Renal cortical epithelial cell (primary cell): Measurements from ENCODE around the gene MAPK14. TPM values are rescaled to one million over a fixed set of nuclear protein-coding genes. Genes with fewer than 3 reads are reported as not detected.
"Not testable (repeated sequence)": the region's sequence is repeated elsewhere in the genome, so short reads cannot be mapped to it uniquely, and the experiment has no call there.

Source experiments
- DNase-seq: peaks from one replicate; pipeline ENCODE4 v3.0.0-alpha.2; 2011; ENCODE audit warnings: low read depth
- total RNA-seq: library from RNA; depleted of rRNA; stranded (reverse); fragments of >200 nt; gene quantifications from 2 replicates; pipeline ENCODE4 v1.2.3, GENCODE V29; 2014

The MAPK14 gene
- total RNA-seq, 1 donor from 2014 or later = 86.7 TPM

GRCh38 chr6:36068586-36068985 is 41.0 kb downstream of the MAPK14 start:
- no peak for DNase-seq

DNA sequence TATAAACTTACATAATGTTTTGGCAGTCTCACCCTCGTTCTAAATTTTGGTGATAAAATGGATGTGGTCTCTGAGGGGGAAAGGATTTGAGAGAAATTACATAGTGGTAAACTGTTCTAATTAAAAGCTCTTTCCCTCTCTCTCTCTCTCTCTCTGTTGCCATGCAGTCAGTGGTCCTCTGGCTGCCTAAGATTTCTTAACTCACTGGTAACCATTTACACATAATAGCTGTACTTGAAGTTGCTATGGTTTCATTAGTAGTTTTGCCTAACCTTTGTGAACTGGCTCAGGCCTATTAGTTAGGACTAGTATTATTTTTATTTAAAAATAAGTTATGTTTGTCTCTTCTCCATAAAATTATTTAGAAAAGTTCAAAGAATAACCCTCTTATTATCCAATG is 42.0 kb downstream of the MAPK14 start:
- peak; percentile 41 for DNase-seq

- DNase-seq = no peak
These were observed 42.6 kb downstream of the MAPK14 start for GRCh38 chr6:36070252-36070651.

DNA sequence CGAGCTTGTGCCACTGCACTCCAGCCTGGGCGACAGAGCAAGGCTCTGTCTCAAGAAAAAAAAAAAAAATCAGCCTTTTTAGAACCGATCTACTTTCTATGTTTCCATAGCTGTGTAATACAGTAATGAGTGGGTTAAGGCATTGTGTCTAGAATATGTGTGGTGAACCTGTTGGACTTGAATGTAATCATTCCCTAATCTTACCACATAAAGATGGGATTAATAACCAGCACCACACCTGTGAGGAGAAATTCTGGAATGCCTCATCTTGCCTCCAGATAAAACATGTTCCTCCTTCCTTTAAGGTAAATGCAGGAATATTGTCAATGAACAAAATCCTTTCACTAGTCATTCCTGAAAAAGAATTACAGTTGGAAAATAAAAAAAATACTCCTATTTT is 43.7 kb downstream of the MAPK14 start:
- DNase-seq = no peak

DNA sequence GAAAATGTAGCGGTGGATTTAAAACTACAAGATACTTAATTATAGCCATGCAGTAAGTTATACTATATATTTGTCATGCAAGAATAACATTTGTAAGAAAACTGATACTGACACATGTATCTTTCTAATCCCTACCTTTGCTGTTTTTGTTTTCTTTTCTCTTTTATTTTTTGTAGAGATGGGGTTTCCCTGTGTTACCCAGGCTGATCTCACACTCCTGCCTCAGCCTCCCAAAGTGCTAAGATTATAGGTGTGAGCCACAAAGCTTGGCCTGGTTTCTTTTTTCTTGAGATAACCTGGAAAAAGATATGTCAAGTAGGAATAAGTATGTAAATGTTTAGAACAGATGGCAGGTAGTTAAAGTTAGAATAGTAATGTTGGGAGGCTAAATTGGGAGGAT is 44.1 kb downstream of the MAPK14 start:
- no peak for DNase-seq

- no peak for DNase-seq
These were observed 45.1 kb downstream of the MAPK14 start for GRCh38 chr6:36072681-36073080.

GRCh38 chr6:36073587-36073986 is 46.0 kb downstream of the MAPK14 start:
- no peak for DNase-seq

- no peak for DNase-seq
These were observed 48.0 kb downstream of the MAPK14 start for GRCh38 chr6:36075656-36076055.

DNA sequence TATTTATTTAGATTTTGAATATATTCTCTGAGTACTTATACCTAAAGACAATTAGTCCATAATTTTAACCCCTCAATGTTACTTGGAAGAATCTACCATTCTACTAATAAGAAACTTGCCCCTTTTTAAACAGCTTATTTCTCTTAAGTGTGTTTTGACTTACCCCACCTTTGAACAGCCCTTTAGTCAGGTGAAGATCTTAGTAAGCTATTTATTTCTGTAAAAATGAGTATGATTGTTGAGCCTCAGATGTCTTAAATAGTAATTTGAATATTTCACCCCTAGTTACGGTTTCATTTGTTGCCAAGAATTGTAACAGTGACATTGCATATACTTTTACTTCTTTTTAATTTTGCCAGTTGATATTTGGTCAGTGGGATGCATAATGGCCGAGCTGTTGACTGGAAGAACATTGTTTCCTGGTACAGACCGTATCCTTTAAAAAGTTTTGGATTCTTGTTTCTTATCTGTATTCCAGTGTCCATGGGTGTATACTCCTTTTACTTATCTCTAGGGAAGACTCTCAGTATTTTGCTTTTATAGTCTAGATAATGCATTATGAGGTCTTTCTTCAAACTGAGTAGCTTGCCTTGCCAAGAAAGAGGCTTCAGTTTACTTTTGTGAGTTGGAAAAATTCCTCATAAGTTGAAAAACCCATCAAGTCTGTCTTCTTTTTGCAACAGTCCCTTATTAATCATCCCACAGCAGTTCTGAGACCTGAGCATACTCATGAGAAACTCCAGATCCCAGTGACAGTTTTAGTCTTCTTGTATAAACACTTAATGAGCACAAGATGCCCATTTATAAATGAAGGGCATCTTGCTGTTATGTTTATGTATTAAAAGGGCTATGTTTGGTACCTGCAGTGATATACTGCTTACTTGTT is 48.8 kb downstream of the MAPK14 start:
- no peak for DNase-seq

GRCh38 chr6:36078159-36078558 is 50.6 kb downstream of the MAPK14 start:
- peak; percentile 68 for DNase-seq

DNA sequence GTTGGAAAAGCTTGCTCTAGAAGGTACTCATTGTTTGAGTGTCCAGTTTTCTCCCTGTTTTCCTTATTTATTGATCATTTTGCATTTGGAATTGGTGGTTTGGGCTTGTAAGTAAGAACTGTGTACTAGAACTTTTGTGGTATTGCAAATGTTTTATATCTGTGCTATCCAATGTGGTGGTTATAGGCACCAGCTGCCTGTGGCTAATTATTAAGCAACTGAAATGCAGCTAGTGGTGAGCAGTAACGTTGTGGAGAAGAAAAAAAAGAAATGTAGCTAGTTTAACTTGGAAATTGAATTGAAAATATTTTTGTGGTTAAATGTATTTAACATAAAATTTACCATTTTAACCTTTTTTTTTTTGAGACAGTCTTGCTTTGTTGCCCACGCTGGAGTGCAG is 52.0 kb downstream of the MAPK14 start:
- DNase-seq = peak; percentile 65

GRCh38 chr6:36082318-36082717 is 54.7 kb downstream of the MAPK14 start:
- no peak for DNase-seq

DNA sequence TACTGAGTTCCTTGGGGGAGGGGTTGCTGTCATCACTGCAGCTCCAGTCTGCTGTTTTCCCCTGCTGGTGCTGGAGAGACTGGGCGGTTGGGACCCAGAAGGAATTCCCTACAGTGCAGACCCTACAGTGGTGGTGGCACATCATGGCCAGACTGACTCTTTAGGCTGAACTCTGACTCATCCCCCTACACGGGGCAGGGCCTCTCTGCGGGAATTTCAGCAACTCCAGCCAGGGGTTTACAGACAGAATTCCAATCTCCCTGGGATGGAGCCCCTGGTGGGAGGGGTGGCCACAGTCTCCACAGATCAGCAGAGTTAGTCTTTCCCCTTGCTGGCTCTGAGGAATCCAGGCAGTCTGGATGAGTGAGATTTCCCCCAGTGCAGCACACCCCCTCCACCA is 55.8 kb downstream of the MAPK14 start:
- no peak for DNase-seq

DNA sequence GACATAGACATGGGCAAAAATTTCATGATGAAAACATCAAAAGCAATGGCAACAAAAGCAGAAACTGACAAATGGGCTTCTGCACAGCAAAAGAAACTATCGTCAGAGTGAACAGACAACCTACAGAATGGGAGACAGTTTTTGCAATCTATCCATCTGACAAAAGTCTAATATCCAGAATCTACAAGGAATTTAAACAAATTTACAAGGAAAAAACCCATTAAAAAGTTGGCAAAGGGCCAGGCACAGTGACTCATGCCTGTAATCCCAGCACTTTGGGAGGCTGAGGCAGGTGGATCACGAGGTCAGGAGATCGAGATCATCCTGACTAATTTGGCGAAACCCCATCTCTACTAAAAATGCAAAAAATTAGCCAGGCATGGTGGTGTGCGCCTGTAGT is 60.6 kb downstream of the MAPK14 start:
- not testable (repeated sequence) for DNase-seq

DNA sequence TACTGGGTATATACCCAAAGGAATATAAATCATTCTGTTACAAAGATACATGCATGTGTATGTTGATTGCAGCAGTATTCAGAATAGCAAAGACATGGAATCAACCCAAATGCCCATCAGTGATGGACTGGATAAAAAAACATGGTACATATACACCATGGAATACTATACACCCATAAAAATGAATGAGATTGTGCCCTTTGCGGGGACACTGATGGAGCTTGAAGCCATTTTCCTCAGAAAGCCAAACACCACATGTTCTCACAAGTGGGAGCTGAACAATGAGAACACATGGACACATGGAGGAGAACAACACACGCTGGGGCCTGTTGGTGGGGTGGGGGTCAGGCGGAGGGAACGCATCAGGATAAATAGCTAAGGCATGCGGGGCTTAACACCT is 61.4 kb downstream of the MAPK14 start:
- DNase-seq = no peak

GRCh38 chr6:36094238-36094637 is 66.6 kb downstream of the MAPK14 start:
- no peak for DNase-seq

GRCh38 chr6:36094753-36095496 is 67.3 kb downstream of the MAPK14 start:
- DNase-seq = peak; percentile 54

GRCh38 chr6:36095497-36096391 is 68.1 kb downstream of the MAPK14 start:
- DNase-seq = no peak

DNA sequence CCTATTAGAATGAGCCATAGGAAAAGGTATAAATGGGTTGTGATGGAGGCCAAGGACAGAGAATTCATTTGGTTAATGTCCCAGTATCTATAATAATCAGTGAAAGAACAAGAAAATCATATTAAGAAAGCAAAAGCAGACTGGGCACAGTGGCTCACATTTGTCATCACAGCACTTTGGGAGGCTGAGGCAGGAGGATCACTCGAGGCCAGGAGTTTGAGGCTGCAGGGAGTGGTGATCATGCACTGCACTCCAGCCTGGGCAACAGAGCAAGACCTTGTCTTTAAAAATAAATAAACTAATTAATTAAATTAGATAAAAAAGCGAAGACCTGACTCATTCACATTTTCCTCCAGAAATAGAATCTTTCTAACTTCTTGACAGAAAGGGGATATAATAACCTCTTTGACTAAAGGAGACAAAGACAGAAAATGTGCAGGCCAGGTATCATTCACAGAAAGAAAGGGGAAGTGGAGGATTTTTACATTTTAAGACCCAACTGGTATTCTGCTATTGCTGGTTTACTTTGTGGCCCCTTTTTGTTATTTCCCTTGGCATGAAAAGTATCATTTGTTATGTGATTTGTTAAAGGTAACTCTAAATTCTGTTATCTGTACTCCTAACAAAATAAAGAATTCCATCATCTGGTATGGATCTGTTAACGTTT is 70.8 kb downstream of the MAPK14 start:
- no peak for DNase-seq

DNA sequence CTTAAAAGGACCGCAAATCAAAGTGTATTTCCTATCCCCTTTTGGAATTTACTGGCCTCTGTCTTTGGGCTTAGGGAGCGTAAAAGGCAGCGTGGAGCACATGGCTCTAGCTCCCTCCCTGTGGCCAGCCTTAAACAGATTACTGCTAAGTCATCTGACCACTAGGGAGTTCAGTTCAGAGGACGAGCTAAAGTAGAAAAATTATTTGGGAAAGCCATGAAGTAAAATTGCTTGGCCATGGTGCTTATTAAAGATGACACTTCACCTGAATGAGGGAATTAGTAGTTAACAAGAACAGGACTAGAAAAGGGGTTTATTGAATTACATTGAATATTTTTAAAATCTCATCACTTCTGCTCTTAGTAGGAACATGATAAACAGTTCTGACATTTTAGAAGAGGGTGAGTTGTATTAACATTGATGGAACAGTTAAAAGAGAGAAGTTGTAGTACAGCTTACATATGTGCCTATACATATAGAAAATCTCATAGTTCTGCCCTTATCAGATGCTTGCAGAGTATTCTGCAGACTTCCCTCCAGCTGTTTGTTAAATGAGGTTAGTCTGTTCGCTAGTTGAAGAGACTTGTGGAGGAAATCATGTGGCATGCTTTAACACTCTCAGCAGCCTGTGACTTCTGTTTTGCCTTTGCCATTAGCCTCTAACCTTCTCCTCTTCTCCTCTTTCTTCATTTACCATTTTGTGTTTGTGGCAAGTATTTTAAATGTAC is 71.5 kb downstream of the MAPK14 start:
- DNase-seq = no peak
